Loucy (cell line): ENCODE results near the gene TMEM140.
A peak's percentile ranks its signal among the peaks of the same experiment; 100 is the strongest.
"Not testable (repeated sequence)": the region's sequence is repeated elsewhere in the genome, so short reads cannot be mapped to it uniquely, and the experiment has no call there.

ENCODE experiments used
- H2AFZ ChIP-seq: fragments of 200-600 bp; sonication (generic); 2 replicates; pipeline ENCODE4 v1.6.0; 2016; ENCODE audit warnings: antibody characterized with exemption, mild to moderate bottlenecking, low read length, moderate library complexity
- H3F3A ChIP-seq: fragments of 200-600 bp; 2 replicates; pipeline ENCODE4 v1.6.0; 2016; ENCODE audit warnings: antibody characterized with exemption, low read depth, mild to moderate bottlenecking
- H3K27me3 ChIP-seq: fragments of 200-600 bp; sonication (generic); 2 replicates; pipeline ENCODE4 v1.6.1; 2014; ENCODE audit warnings: low read length, mild to moderate bottlenecking; ENCODE audit not compliant: insufficient read depth, poor library complexity, severe bottlenecking
- H3K36me3 ChIP-seq: fragments of 200-600 bp; sonication (generic); 2 replicates; pipeline ENCODE4 v1.6.1; 2016; ENCODE audit warnings: low read length; ENCODE audit not compliant: insufficient read depth
- H3K4me1 ChIP-seq: fragments of 200-600 bp; sonication (generic); 2 replicates; pipeline ENCODE4 v1.5.1; 2014; ENCODE audit warnings: low read length, mild to moderate bottlenecking; ENCODE audit not compliant: insufficient read depth, poor library complexity, severe bottlenecking
- H3K4me2 ChIP-seq: fragments of 200-600 bp; sonication (generic); 2 replicates; pipeline ENCODE4 v1.6.0; 2014; ENCODE audit warnings: antibody characterized with exemption, low read length, low read depth, mild to moderate bottlenecking; ENCODE audit not compliant: poor library complexity, severe bottlenecking
- H3K4me3 ChIP-seq: fragments of 200-600 bp; sonication (generic); 2 replicates; pipeline ENCODE4 v1.5.1; 2014; ENCODE audit warnings: low read length, mild to moderate bottlenecking, mixed read lengths; ENCODE audit not compliant: poor library complexity, severe bottlenecking
- H3K79me2 ChIP-seq: fragments of 200-600 bp; sonication (generic); 2 replicates; pipeline ENCODE4 v1.6.1; 2014; ENCODE audit warnings: low read length; ENCODE audit not compliant: insufficient read depth
- H3K9ac ChIP-seq: fragments of 200-600 bp; sonication (generic); 2 replicates; pipeline ENCODE4 v1.6.0; 2014; ENCODE audit warnings: mild to moderate bottlenecking, low read depth, low read length, moderate library complexity; ENCODE audit not compliant: poor library complexity, severe bottlenecking
- H3K9me2 ChIP-seq: fragments of 200-600 bp; sonication (generic); replicated peaks from 2 replicates; pipeline ENCODE4 v1.6.1; 2016; ENCODE audit warnings: low read depth, low read length, mixed read lengths
- H3K9me3 ChIP-seq: fragments of 200-600 bp; sonication (generic); 2 replicates; pipeline ENCODE4 v1.6.1; 2014; ENCODE audit warnings: mild to moderate bottlenecking, antibody characterized with exemption, low read length, low read depth; ENCODE audit not compliant: insufficient read depth
- H4K20me1 ChIP-seq: fragments of 200-600 bp; sonication (generic); 2 replicates; pipeline ENCODE4 v1.6.0; 2014; ENCODE audit warnings: antibody characterized with exemption, low read length, mild to moderate bottlenecking; ENCODE audit not compliant: insufficient read depth, poor library complexity, severe bottlenecking
- EZH2phosphoT487 ChIP-seq: fragments of 200-600 bp; IDR thresholded peaks from 2 replicates; pipeline ENCODE4 v1.6.1; 2018; ENCODE audit warnings: antibody characterized with exemption, mild to moderate bottlenecking, moderate library complexity, borderline replicate concordance
- TF ChIP-seq, protein P1 (sequence below): fragments of 200-600 bp; sonication (generic); conservative IDR thresholded peaks from 2 replicates; pipeline ENCODE4 v1.5.1; 2014; ENCODE audit warnings: mild to moderate bottlenecking, antibody characterized with exemption, low read length

Gene TMEM140

DNA sequence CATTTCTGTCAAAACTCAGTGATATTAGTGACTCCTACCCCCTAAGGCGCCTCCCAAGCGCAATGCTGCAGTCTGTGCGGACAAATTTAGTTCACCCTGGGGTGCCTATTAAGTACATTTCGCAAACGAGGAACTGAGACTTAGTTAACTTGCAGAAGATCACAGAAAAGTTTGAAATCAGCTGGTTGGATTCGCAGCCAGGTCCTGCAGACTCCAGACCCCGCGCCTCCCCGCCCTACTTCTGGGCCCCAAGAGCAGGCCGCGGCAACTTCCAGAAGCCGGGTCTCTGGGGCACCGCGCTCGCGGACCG lies 22.0 kb downstream of the TMEM140 start:
- H3F3A ChIP-seq = no peaks in the 10 kb centered on the region
- peaks cover 22% of the 10 kb centered on the region; the same call in 1 of the 2 replicates for H3K36me3 ChIP-seq
- H3K9ac ChIP-seq = peak overlapping the region; percentile 87
- H3K4me1 ChIP-seq = peaks cover 22% of the 10 kb centered on the region
- no peak for TF ChIP-seq EZH2phosphoT487
- TF ChIP-seq, protein P1, sequence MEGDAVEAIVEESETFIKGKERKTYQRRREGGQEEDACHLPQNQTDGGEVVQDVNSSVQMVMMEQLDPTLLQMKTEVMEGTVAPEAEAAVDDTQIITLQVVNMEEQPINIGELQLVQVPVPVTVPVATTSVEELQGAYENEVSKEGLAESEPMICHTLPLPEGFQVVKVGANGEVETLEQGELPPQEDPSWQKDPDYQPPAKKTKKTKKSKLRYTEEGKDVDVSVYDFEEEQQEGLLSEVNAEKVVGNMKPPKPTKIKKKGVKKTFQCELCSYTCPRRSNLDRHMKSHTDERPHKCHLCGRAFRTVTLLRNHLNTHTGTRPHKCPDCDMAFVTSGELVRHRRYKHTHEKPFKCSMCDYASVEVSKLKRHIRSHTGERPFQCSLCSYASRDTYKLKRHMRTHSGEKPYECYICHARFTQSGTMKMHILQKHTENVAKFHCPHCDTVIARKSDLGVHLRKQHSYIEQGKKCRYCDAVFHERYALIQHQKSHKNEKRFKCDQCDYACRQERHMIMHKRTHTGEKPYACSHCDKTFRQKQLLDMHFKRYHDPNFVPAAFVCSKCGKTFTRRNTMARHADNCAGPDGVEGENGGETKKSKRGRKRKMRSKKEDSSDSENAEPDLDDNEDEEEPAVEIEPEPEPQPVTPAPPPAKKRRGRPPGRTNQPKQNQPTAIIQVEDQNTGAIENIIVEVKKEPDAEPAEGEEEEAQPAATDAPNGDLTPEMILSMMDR = no peak
- H4K20me1 ChIP-seq = peaks cover 40% of the 10 kb centered on the region
- H3K9me2 ChIP-seq = no peaks in the 10 kb centered on the region
- H3K27me3 ChIP-seq = no peaks in the 10 kb centered on the region
- peak overlapping the region; percentile 90 for H3K4me2 ChIP-seq
- H2AFZ ChIP-seq = peak overlapping the region; percentile 93
- peaks cover 35% of the 10 kb centered on the region for H3K79me2 ChIP-seq
- H3K4me3 ChIP-seq = peak overlapping the region; percentile 81
- no peaks in the 10 kb centered on the region for H3K9me3 ChIP-seq

DNA sequence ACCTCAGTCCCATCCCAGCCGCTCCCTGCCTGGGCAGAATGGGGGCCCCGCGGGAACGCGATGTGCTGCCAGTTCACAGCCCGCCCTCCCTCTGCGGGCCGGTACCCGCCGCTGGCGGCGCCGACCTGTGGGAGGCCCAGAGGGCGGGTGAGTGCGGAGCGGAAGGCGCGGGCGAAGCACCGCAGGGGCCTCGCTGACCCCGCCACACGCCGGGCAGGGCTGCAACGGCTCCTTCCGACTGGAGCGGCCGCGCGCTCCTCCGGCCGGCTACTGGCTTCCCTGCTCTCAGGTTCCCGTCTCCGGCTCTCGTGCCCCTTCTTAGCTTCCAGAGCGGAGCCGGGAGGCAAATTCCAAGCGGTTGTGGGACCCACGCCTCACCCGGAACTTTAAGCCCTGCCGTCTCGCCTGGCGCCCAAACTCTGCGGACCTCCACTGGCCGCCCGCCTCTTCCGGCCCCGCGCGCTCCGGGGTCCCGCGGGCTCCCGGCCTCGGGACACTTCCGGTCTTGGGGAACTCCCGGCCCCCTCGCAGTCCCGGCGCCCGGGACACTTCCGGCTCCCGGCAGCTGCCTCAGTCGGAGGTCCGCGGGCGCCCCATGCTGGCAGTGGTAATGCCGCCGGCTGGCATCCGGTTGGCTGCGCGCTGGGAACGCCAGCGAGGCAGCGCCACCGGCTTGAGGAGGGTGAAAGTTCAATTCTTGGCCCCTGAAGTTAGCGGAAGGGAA lies 22.6 kb downstream of the TMEM140 start, which contains the start of gene CYREN:
TSS of gene CYREN (minus strand) at position 434 of the 724 bp plus-strand sequence. CDS start 1,785 bp downstream, outside the sequence.
- Histone ChIP-seq H3K79me2 (peaks cover 35% of the 10 kb centered on the region), H3K27me3 (no peaks in the 10 kb centered on the region), H3K9ac (peak within 1 kb of the TSS; percentile 87), H3K9me3 (no peaks in the 10 kb centered on the region), H3F3A (no peaks in the 10 kb centered on the region), H2AFZ (peak within 1 kb of the TSS; percentile 93), H4K20me1 (peaks cover 36% of the 10 kb centered on the region), H3K4me2 (peak within 1 kb of the TSS; percentile 90), H3K4me3 (peak within 1 kb of the TSS; percentile 81), H3K4me1 (peaks cover 22% of the 10 kb centered on the region), H3K9me2 (no peaks in the 10 kb centered on the region), H3K36me3 (peaks cover 20% of the 10 kb centered on the region; the same call in 1 of the 2 replicates)
- TF ChIP-seq, protein P1 = peak; percentile 63
- TF ChIP-seq EZH2phosphoT487 = no peak

DNA sequence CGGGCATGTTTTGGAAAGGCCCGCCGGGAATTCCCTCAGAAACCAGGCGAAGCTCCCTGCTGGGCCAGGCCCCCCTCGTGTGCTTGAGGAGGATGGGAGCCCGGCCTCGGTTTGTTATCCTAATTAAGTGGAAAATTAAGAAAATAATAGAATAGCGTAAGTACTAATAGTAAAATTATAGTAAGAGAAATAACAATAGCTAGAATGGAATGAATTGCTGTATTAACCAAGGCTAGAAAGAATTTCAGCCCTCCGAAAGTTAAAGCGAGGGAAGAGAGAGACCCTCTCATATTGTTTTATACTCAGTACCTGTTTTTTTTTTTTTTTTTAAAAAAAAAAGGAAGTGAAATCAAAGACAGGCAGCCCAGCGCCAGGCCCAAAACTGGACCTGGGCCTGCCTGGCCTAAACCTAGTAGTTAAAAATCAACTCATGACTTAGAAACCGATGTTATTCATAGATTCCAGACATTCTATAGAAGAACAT lies 23.2 kb downstream of the TMEM140 start:
- peak overlapping the region; percentile 90 for H3K4me2 ChIP-seq
- not testable (repeated sequence) for H3F3A ChIP-seq, H3K9me3 ChIP-seq, H3K9me2 ChIP-seq, H3K27me3 ChIP-seq
- peaks cover 33% of the 10 kb centered on the region for H4K20me1 ChIP-seq
- peaks cover 14% of the 10 kb centered on the region; the same call in 1 of the 2 replicates for H3K36me3 ChIP-seq
- peak overlapping the region; percentile 93 for H2AFZ ChIP-seq
- peak overlapping the region; percentile 87 for H3K9ac ChIP-seq
- H3K79me2 ChIP-seq = peaks cover 35% of the 10 kb centered on the region
- peaks cover 22% of the 10 kb centered on the region for H3K4me1 ChIP-seq
- peak overlapping the region; percentile 81 for H3K4me3 ChIP-seq

DNA sequence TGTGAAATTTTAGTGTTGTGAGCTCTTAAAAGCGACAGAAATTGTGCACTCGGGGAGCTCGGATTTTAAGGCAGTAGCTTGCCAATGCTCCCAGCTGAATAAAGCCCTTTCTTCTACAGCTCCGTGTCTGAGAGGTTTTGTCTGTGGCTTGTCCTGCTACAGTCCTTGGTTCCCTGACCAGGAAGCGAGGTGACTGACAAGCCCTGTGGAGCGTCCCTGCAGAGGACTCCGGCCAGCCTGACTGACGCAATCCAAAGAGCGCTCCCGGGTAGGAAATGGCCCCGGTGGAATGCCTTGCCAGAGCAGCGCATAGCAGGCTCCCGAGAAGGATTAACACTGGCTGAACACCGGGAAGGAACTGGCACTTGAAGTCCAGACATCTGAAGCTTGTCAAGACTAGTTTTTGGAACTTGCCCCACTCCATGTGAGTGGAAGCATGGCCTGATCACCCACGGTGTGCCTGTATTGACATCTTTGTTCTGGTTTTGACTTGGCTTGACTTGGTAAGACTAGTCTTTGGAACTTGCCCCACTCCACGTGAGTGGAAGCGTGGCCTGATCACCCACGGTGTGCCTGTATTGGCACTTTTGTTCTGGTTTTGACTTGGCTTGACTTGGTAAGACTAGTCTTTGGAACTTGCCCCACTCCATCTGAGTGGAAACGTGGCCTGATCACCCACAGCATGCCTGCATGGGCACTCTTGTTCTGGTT lies 23.9 kb downstream of the TMEM140 start:
- H3K9me2 ChIP-seq, H3K27me3 ChIP-seq, H3K9me3 ChIP-seq, H3F3A ChIP-seq, H2AFZ ChIP-seq: not testable (repeated sequence)
- Histone ChIP-seq H3K4me2 (peak overlapping the region; percentile 90), H3K9ac (peak overlapping the region; percentile 87), H4K20me1 (peaks cover 26% of the 10 kb centered on the region), H3K79me2 (peaks cover 35% of the 10 kb centered on the region), H3K36me3 (peaks cover 11% of the 10 kb centered on the region; the same call in 1 of the 2 replicates), H3K4me3 (peak overlapping the region; percentile 81), H3K4me1 (peaks cover 22% of the 10 kb centered on the region)

DNA sequence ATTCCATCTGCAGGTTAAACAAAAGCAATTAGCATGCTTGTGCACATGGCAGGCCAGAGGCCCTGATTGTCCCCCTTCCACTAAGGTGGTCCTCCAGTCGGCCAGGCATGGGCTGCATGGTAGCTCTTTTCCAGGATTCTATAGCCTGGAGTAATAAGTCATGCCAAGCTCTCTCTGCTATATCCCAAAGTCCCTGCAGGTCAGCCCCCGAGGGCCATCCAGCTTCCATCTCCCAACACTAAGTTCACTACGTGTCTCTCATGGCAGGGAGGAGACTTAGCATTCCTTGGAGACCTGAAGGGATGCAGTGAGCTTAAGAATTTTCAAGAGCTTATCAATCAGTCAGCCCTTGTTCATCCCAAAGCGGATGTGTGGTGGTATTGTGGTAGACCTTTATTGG lies 26.0 kb downstream of the TMEM140 start:
- not testable (repeated sequence) for H3F3A ChIP-seq, H3K36me3 ChIP-seq, H2AFZ ChIP-seq, H3K9me2 ChIP-seq, H3K4me3 ChIP-seq, H3K9ac ChIP-seq, H3K4me1 ChIP-seq, H4K20me1 ChIP-seq, H3K27me3 ChIP-seq, H3K4me2 ChIP-seq, H3K9me3 ChIP-seq
- H3K79me2 ChIP-seq = peaks cover 15% of the 10 kb centered on the region
